ENCODE results near the gene IZUMO1.

GRCh38 chr19:48738557-48739403 lies 7.9 kb downstream of the IZUMO1 start:
- TF ChIP-seq MXI1 (IDR thresholded peaks at IDR 0.05; ENCODE audit: borderline replicate concordance, low read depth, low read length) (no peak), CTCF (conservative IDR thresholded peaks at IDR 0.05; ENCODE audit: low read depth, low read length) (peak; percentile 44), CHD1 (IDR thresholded peaks at IDR 0.05; ENCODE audit: low read depth, low read length) (no peak), RCOR1 (IDR thresholded peaks at IDR 0.05; ENCODE audit: insufficient replicate concordance, low read length) (no peak), POLR2A (IDR thresholded peaks at IDR 0.05; ENCODE audit: low read depth, low read length) (no peak), USF2 (IDR thresholded peaks at IDR 0.05; ENCODE audit: low read depth, low read length) (no peak), FOS (IDR thresholded peaks at IDR 0.05; ENCODE audit: low read depth, low read length) (no peak), SMC3 (IDR thresholded peaks at IDR 0.05; ENCODE audit: low read depth, low read length) (peak; percentile 55), ELK1 (IDR thresholded peaks at IDR 0.05; ENCODE audit: borderline replicate concordance, low read depth, low read length) (no peak)
